Testis (tissue), 2 donors: Measurements from ENCODE around the gene PHF12.

Source experiments
- CTCF ChIP-seq, 3 experiments: fragments of 450-650 bp in 2 of 3; fragments of 200-600 bp in 1 of 3; sonication (generic) in 1 of 3; IDR thresholded peaks; one replicate each; pipeline ENCODE4 v1.5.1; 2016 to 2019; ENCODE audit warnings: antibody characterized with exemption in 3 of 3, mild to moderate bottlenecking in 2 of 3, moderate library complexity in 1 of 3
- POLR2A ChIP-seq: fragments of 450-650 bp; IDR thresholded peaks from one replicate; pipeline ENCODE4 v1.6.1; 2017; ENCODE audit warnings: antibody characterized with exemption, mild to moderate bottlenecking, moderate library complexity

DNA sequence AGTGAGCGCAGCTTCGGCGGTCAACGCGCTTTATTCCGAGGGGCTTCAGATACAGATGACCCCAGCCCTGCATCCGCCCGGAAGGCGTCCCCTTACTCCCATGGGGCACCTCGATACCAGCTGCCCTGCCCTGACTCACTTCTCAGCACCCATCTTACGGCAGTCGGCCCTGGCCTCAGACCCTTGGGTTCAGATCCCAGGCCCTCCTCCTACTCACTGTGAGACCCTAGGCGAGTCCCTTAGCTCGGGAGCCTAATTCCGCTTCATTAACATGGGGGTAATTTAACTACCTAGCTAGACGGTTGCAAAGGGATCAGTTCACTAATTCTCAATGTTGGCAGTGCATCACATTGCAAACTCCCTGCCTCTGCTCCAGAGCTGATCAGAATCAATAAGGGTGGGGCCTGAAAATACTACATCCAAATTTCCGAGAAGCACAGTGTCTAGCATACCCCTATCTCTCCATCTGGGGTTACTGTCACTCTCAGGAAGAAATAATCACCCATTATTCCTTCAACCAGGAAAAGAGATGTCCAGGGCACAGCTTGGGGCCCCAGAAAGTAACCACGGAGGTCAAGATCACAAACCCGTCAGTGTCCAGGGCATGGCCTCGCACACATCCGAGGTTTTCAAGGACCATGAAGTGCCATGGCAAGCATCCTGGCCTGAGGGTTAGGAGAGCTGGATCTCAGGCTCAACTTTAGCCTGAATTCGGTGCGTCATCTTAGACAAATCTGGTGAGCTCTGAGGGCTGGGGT, 53.4 kb downstream of the PHF12 start:
- TF ChIP-seq CTCF (IDR thresholded peaks at IDR 0.05) (no peak), POLR2A (no peak)
